ENCODE results near the gene CYB561D1.

Gene CYB561D1

DNA sequence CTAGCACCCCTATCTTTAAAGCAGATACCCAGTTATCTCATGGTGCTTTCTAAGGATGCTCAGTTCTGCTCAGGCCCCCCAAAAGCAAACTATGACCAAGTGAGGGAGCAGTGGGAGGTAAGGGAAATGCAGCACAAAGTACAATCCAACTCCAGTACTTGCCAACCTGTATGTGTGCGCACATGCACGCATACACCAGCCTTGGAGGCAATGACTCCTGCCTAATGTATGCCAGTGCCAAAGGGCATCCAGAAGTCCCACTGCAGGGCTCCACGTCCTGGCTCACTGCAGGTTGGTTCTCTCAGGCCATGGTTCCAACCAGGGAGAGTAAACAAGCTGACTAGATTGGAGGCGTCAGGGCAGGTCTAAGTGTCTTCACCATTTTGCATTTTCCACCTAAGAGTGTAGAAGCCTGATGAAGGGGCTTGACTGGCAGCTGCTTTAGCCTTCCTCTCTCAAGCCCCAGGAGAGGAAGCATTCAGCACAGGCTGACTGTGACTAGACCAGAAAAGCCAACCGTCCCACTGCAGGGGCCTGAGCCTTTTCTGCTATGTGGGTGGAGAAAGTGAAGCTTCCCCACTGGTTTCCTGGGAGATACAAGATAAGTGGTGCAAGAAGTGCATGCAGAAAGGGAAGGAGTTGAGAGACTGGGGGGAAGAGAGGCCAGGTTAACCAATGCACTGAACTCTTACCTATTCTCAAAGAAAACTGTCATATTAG lies 7.9 kb downstream of the CYB561D1 start:
- DNase-seq = no peak

DNA sequence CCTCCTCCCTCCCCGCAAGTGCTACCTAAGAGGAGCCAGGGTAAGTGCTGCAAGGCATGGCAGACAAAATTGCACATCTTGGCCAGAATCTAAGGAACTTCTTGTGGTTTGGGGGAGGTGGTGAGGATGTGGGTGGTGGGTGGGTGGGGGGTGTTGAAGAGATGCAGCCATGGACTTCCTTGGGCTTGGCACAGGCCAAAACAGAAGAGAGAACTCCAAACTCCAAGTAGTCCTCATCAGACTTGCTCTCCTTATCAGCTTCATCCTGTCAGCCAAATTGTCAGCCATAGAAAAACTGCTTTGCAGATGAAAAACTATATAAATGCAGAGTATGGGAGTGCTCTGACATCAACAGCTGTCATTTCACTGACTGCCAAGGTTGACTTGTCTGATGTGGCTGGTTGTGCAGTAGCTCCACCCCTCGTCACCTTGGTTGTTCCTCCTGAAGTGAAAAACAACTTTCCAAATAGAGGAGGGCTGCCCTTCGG lies 8.5 kb downstream of the CYB561D1 start:
- DNase-seq = no peak

DNA sequence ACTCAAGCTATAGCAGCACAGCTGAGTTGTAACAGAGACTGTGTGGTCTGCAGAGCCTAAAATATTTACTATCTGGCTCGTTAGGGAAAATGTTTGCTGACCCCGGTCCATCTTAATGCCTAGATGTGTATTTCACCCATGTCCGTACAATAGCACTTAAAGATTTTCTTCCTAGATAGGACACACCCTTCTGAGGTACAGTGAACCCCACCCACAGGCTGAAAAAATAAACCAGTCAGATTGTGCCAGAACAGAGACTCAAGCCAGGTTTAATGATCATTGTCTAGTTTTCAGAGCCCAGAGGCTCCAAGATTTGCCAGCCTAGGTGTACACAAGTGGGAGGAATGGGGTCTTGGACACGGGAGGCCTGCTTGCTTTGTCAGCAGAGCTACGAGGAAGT lies 10.0 kb downstream of the CYB561D1 start:
- no peak for DNase-seq

DNA sequence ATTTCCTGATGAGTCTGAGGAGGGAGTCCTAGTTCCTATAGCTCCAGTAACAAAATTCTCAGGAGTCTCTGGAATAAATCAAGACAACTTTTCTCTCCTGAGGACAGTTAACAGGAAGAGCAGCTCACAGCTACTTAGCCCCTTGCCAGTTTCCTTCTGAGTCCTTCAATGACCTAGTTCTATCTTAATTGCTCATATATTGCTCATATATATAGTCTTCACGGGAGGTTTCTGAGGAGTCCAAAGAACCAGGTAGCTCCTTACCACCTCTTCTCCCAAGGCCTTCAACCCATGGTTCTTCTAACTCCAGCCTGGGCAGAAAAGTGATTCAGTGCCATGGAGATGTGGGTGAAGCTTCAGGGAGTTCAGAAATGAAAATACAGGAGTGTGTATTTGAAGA lies 11.1 kb downstream of the CYB561D1 start:
- DNase-seq = no peak

DNA sequence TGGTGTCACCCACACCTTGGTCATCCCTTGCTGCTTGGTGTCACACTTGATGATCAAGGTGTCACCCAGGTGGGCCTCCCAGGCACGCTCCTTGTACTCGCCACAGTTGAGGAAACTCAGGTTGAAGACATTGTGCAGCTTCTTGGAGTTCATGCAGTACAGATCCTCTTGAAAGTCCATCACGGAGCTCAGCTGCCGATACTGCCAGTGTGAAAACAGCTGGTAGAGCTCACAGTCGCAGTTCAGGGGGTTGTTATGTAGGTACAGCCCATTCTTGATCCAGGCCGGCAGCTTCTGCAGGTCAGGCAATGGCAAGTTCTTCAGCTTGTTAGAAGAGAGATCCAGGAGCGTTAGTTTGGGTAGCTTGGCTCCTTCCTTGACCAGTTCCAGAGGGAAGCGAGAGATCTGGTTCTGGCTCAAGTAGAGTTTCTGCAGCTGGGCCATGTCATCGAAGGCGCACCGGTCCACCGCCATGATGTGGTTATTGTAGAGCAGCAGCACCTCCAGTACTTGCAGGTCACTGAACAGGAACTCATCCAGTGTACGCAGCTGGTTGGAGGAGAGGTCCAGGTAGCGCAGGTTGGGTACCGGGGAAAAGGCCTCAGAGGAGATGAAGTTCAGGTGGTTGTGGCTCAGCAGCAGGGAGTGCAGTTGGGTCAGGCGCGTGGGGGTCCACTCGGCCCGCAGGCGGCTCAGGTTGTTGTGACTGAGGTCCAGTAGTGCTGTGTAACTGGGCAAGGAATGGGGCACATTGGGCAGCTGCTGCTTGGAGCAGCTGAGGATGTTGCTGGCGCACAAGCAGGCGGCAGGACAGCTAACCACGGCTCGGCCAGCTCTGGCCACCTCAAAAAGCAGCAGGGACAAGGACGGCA lies 14.3 kb downstream of the CYB561D1 start:
- DNase-seq = no peak

DNA sequence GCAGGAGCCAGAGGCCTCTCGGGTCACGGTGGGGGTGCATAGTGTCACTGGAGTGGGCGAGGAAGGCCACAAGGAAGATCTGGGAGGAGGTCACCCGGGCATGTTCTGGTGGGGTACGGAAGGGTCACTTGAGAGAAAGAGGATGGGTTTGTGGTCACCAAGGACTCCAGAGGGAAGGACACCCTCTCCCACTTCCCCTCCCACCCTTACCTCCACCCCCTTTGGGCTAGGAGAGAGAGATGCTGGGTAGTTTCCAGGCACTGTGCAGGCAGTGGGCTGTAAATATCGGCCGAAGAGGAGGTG lies 14.9 kb downstream of the CYB561D1 start:
- no peak for DNase-seq

DNA sequence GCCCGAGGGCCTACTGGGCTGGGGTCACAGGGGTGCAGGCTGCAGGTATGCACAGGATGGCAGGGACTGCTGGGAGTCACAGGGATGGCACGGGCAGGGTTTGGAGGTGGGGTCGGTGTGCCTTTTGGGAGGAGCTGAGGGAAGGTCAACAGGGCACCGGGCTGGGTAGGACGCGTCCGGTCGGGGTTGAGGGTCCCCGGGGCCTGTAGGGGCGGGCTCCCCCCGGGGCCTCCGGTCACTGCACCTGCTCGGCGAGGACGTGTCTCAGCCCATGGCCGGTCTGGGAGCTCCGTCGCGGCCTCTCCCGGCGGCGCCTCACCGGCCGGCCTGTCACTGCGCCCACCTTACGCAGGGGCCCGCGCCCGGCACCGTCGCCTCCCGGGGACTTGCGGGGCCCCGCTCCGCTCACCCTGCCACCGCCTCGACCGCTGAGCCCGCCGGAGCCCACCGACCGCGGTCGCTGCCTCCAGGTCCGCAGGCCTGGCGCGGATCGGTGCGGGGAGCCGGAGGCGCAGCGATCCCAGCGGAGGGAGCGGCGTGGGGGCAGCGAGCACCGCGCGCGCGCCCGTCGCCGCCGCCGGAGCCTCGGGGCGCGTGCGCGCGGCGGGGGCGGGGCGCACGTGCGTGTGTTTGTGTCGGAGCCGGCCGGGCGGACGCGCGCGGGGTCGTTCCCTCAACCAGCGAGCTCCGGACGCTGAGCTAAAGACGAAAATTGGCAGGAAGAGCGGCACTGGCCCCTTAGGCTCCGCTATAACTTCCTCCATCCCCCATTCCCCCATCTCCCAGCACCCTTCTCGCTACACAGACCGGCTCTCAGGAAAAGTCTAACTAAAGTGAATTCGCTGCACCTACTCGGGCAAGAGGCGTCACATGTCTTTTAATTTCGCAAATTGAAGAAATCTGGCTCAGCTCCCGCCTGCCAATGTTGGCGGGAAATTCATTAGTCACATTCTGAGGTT lies 15.6 kb downstream of the CYB561D1 start, which contains the start of gene AMIGO1:
AMIGO1 (minus strand) TSS at position 552 of the 959 bp plus-strand sequence. CDS start 815 bp downstream, outside the sequence.
- no peak for DNase-seq

DNA sequence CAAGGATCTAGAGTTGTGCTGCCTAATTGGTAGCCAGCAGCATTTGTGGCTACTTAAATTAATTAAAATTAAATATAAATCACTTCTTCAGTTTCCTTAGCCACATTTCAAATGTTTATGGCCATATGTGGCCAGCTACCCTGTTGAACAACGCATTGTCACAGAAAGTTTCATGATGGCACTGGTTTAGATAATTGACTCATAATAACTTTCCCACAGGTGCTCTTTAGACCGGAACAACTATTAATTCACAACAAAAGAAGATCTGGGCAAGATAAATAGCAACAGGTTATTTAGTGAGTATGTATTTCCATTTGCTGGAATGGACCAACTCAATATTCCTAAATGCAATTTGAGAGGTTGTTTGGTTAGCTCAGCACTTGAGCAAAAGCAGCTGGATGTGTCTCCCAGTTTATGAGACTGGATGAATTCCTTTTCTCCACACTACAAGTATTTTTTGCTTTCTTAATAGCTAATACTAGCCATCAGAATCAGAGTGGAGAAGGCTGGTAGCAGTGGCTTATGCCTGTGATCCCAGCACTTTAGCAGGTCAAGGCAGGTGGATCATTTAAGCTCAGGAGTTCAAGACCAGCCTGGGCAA lies 19.3 kb downstream of the CYB561D1 start:
- no peak for DNase-seq

DNA sequence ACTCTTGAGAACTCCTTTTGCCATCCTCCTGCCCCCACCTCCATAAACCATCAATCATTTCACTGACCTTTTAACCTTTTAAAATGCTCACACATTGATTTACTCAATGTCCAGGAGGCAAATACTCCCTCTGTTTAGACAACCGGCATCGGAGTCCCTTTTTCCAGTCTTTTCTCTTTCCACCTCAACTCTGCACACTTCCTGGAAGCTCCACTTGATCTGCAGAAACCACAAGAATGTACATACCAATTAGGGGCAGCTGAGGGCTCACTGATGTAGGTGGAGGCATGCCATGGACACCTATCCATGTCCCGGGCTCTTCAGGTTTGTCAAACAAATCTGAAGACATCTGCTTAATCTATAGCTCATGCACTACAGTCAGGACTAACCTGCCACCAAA lies 21.0 kb downstream of the CYB561D1 start:
- DNase-seq = no peak

DNA sequence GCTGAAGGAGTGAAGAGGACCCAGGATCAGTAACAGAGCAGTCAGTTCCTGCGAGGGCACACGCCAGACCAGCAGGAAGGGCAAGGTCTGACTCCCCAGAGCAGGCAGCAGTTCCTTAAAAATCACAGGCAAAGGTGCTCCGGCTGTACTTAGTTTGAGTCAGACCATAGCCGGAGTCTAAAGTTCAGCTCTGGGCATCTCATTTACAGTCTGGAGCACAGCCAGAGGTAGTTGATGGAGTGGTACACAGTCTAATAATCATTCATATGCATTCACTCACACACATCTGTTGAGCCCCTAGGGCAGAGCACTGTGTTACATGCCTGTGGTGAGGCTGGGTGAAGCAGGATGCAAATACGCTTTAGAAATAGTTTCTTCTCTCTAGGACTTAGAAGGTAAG lies 23.0 kb downstream of the CYB561D1 start:
- DNase-seq = no peak

DNA sequence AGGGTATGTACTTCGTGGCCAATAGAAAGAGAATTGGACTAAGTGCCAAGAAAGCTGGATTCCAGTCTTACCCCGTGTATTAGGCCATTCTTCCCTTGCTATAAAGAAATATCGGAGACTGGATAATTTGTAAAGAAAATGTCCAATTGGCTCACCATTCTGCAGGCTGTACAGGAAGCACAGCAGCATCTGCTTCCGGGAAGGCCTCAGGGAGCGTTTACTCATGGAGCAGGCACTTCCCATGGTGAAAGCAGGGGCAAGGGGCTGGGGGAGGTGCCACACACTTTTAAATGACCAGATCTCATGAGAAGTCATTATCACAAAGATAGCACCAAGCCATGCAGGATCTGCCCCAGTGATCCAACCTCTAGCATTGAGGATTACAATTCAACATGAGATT lies 23.4 kb downstream of the CYB561D1 start:
- no peak for DNase-seq

DNA sequence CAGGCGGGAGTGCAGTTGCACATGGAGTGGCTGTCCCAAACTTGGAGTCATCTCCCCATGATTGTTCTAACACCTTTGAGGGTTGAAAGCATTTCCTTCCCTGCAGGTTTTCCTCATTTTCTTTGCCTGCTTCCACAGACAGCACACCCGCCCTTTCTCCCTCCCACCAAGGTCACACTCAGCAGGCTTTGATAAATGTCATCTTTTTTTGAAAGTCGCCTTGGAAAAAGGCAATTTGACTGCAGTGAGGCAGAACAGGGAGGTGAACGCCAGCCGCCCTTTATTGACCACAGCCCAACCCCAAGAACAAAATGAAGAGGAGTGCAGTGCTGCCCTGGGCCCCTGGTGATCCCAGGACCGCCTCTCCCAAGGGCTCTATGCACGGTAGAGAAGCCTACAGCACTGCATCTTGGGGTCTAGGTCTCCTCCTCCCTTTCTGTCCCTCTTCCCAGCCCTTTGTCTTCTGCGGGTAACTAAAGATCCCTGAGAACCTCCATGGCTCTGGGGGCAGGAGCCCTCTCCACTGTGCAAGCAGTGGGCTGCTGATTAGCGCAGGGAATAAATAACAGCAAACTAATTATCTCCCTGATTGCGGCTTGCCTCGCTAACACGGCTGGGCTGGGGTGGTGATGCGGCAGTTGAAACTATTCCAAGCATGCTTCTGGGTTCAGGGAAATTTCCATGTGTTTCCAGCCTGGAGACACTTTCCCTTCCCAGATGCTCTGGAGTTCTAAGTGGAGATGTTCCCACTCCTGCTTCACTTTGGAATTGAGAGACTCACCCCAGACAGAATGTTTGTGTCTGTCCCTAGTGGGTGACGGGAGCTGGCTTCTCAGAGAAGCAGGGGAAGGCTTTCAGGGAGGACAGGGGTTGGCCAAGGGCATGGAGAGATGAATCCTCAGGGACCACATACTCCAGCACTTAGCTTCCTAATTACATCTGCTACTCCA lies 27.4 kb downstream of the CYB561D1 start:
- no peak for DNase-seq

DNA sequence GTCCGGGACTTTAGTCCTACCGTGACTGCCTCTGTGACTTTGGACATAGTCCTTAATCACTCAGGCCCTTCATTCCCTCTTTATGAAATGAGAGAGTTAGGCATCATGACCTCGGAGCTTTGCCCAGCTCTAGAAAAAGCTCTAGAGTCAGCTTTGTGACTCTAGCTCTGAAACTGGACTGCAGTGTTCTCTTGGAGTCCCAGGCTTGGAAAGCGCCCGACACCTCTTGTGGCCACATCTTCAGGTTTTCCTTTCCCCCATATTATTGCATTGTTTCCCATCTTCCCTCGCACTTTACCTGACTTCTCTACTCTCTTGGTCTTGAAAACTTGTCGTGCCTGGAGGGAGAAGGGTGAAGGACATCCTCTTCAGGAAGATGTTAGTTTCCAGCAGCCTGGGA lies 28.1 kb downstream of the CYB561D1 start:
- no peak for DNase-seq

DNA sequence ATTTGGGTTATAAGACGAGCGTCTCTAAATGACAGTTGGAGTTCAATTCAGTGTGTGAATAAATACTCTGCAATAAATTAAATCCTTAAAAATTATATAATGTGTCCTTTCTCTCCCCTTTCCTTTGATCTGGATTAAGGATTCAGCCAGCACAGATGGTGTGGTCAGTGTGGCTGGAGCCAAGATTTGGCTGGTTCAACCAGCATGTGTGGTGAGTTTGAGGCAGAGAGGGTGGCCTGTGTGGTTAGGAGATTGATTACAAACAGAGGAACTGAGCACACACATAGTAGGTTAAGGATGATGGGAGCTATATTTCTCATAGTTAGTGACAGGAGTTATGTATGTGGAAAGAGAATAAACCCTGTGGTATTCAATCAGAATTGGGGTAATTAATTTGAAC lies 29.8 kb downstream of the CYB561D1 start:
- no peak for DNase-seq

DNA sequence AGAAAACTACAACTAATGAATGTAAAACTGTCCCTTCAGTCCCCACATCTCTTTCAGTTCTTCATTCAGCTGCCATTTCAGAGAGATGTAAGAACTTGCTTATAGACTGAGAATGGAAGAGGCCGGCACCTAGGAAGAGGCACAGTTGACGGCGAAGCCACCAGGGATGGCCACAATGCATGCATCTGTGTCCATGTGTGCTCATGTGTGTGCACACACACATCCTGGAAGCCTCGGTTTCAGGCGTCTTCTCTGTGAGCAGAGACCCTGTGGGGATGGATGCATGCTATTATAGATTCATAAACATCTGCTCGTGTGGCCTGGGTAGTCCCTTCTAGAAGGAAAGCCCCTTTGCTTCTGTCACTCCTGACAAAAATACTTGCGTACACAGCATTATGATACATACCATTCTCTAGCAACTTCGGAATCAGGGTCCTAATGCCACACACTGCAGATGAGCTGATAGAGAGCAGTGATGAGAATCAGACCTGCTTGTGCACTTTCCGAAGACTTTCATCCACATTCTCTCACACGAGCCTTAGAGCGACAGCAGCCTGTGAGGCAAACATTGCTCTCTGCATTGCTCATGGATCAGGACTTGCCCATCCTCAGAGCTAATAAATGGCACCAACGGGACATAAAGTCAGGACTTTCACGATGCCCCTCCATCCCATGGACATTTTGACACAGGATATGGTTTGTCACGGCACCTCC lies 33.4 kb downstream of the CYB561D1 start:
- no peak for DNase-seq

DNA sequence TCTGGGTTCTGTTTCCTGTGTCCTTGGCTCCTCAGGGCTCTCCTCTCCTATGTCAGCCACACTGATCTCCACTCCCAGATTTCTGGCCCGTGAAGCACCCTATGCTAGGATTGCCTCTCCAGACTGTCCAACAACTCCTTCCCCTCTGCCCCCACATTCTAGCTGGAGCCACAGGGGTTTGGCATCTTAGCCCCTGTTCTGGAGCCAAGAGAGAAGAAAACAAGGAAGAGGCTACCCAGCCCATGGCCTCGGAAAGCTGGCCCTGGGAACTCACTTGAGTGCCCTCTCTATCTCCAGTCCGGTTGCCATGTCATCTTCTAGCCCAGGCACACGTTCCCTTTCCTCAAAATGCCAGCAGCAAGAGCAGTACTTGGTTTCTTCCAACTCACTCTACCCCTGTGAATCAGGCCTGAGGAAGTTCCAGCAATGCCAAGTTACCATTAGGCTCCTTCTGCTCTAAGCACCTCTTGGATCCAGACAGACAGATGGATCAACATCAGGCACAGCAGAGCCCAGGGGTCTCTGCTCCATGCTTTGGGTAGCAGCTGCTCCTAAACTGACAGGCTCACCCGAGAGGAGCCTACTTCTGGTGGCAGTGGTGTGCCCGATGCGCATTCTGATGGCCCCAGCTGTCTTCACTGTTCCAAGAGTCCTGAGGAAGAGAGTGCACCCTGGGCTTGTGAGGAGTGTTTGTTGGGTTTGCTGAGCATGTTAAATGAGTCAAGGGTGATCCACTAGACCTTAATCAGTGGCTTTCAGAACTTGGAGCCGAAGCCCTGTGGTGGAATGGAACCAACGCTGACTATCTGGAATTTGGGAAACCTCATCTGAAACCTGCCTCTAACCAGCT lies 34.2 kb downstream of the CYB561D1 start:
- DNase-seq = no peak

DNA sequence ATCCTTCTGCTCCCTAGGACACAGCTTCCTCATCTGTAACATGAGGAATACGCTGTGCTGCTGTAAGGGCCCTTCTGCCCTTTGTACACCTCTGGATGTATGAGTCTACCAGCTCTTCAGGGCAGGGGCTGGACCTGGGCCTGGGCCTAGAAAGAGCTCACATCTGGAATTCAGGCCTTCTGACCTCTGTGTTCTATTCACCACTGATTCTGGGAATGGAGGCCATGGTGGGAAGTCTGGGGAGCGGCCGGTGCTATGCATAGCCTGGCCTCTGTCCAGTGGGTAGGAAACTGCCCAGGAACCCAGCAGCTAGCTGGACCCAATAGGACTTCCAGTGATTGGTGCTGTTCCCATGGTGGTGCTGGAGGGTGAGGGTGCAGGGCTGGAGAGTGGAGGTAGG lies 34.8 kb downstream of the CYB561D1 start:
- DNase-seq = no peak

DNA sequence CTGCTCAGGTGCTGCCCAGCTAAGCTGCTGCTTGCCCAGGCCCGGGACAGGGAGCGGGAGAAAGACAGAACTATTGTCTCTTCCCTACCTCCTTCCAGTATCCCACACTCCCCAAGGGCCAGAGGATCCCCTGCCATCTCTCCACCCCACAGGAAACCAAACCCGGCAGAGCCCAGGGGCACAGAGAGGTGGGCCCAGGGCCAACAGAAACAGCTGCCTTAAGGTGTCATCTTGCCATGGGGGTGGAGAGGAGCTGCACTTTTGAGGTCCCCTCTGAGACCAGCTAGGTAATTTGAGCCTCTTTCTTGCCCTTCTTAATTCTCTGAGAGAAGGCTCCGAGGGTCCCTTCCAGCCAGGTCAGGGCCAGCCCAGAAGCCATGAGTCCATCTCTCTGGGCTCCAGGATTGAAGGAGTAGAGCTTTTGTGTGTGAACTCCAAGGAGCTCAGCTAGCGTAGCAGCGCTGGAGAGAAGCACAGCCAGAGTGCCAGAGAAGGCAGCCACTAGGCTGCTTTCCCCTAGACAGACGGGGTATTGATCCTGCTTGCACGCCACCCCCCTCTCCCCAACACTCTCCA lies 36.1 kb downstream of the CYB561D1 start:
- no peak for DNase-seq

DNA sequence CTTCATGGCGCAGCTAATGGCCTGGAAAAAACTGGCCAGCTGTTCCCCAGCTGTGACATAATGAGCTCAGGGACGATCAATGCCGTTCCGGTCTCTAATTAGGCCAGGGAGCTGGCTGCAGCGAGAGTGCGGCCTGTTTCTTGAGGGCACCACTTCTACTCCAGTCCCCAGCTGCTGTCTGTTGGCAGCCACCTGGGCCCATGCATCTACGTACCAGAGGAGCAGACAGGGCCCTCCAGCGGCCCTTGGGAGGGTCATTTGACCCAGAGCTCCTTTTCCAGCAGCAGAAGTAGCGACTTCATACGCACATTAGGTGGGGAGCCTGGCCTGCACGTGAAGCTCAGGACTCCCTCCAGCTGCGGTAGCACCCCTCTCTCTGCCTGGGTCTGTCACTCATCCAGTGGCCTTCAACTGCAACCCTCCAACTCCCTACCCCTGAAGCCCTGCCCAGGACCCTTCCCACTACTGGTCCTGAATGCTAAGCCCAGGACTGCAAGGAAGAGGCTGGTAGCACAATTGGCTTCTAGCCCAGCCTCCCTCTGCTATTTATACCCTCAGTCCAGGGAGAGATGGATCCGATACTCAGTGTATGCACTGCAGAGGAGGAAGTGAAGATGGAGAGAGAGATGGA lies 36.7 kb downstream of the CYB561D1 start:
- no peak for DNase-seq

All from NCI-H226 (cell line).